ENCODE results near the gene GTF2I.
"Not testable (repeated sequence)": the region's sequence is repeated elsewhere in the genome, so short reads cannot be mapped to it uniquely, and the experiment has no call there.

Gene GTF2I

GRCh38 chr7:74717889-74718288, 60.4 kb downstream of the GTF2I start:
- DNase-seq (ENCODE audit: low spot score), result no peak

DNA sequence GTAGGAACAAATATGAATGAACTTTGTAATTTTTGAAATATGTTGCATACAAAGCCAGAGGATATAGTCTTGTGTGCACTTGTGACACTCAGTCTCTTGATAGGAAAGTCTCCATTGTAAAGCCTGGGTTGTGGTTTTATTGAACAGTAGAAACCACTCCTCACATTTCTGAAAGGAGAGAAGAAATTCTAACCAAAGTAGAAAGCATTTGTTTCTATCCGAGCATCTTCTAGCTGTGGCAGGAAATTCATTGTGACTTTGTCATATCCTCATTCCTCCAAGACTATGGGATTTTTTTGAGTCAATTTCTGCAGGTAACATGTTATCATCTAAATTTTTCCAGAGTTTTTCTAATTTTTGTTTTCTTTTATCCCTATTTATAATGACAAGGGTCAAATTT, 60.8 kb downstream of the GTF2I start:
- DNase-seq (ENCODE audit: low spot score), result no peak

- no peak for DNase-seq (ENCODE audit: low spot score)
Observed at GRCh38 chr7:74722153-74722552, 64.6 kb downstream of the GTF2I start.

DNA sequence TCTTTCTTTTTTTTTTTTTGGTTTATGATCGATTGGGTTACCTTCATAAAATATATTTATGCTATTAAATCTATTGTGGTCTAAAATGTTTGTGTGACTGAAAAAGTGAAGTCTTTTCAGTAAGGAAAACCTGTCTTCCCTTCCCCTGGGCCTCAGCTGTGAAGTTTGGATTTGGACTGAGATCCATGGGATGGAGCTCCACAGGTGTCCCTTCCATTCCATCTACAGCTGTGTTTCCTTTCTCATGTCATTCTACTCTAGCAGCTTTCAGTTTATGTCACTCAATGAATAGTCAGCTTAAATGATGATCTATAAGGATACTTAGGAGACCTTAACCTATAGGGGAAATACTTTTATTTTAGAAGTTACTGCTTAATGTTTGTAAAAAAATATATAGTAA, 68.3 kb downstream of the GTF2I start:
- no peak for DNase-seq (ENCODE audit: low spot score)

DNA sequence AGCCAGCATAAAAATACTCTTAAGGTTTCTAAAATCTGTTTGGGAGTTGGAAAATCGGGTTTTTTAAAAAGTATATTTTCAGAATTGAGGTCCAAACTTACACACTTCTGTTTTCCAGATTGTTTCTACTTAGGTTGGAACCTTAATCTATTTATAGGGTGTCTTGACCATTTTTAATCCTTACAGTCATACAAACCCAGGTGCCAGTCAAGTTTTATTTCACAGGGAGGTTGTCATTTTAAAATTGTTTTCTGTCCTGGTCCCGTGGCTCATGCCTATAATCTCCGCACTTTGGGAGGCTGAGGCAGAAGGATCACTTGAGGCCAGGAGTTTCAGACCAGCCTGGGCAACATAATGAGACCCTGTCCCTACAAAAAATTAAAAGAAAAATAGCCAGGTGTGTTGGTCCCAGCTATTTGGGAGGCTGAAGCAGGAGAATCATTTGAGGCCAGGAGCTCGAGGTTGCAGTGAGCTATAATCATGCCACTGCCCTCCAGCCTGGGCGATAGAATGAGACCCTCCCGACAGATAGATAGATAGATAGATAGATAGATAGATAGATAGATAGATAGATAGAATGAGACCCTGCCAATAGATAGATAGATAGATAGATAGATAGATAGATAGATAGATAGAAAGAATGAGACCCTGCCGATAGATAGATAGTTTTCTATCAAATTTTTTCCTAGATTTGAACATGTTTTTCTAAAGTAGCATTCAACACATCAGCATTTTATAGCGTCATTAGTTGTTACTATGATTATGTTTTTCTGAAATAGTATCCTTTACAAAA, 69.0 kb downstream of the GTF2I start:
- no peak for DNase-seq (ENCODE audit: low spot score)

- not testable (repeated sequence) for DNase-seq (ENCODE audit: low spot score)
Observed at GRCh38 chr7:74728686-74729085, 71.2 kb downstream of the GTF2I start.

- not testable (repeated sequence) for DNase-seq (ENCODE audit: low spot score)
Observed at GRCh38 chr7:74730186-74730585, 72.7 kb downstream of the GTF2I start.

DNA sequence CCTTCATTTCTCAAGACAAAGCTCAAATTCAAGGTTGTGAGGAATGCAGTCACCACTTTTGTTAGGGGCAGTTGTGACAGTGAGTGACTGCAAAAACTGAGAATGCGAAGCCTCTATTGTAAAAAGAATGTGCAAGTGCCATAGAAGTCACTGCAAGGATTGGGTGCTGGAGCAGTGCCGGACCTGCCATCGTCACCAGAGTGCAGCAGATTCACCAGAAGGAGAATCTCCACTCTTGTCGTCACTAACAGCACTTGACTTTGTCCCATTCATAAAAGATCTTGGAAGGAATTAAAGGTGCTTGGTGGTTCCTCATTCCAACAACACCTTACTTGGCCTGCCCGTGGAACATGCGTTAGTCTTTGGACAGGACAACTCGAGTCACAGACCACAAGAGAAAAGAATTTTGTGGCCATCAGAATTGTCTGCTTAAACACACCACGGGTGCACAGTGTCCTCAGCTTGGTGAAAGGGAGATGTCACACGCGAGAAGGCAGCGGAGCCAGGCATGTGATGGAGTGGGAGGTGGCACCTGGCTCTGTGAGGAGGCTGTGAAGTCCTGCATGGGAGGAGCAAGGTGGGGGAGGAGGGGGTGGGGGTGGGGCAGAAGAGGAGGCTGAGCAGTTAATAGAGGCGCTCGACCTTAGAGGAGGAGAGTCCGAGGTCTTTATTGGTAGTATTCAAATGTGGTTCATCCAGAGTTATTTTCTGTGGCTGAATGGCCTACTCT, 82.6 kb downstream of the GTF2I start:
- not testable (repeated sequence) for DNase-seq (ENCODE audit: low spot score)

DNA sequence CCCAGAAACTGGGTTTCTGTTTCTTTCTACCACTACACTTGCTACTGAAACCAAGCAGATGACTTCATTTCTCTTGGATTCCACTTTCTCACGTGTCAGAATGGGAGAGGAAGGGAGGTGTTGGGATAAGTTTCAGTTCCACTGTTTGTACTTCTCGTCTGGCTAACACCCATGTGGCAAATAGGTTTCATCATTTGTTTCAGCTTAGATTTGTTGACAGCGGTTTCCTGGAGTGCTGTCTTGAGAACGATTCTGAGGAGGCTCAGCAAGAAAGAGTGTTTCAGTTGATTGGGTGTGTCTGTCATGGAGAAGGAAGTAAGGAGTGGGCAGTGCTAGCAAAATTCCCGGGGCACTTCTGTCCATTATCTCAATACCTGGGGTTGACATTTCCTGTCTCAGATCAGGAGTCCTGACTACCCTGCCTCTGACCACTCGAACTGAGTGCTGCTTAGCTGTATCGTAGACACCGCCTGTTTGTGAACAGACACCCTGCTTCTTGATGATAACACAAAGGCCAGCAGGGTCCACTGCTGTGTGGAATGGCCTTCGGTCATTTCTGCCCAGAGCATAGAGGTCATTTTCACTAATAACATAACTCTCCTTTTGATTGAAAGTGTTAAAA, 86.5 kb downstream of the GTF2I start:
- not testable (repeated sequence) for DNase-seq (ENCODE audit: low spot score)

GRCh38 chr7:74753921-74754482, 96.5 kb downstream of the GTF2I start:
- DNase-seq (ENCODE audit: low spot score), result not testable (repeated sequence)

- not testable (repeated sequence) for DNase-seq (ENCODE audit: low spot score)
Observed at GRCh38 chr7:74756673-74757072, 99.2 kb downstream of the GTF2I start.

DNA sequence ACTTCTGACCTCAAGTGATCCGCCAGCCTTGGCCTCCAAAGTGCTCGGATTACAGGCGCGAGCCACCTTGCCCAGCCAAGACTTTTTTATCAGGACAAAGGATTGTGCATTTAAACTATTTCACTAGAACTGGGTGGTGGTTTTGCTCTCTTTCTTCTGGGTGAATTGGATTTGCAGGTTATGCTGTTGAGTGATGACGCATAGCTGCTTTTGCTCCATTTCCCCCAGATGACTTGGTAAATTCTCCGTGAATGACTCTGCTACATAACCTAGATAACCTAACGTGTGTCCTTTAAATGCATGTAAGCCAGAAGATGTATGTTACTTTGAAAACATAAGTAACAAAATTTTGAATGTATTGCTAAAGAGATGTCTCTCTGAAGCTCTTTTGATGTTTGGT, 100.8 kb downstream of the GTF2I start:
- DNase-seq (ENCODE audit: low spot score), result not testable (repeated sequence)

DNA sequence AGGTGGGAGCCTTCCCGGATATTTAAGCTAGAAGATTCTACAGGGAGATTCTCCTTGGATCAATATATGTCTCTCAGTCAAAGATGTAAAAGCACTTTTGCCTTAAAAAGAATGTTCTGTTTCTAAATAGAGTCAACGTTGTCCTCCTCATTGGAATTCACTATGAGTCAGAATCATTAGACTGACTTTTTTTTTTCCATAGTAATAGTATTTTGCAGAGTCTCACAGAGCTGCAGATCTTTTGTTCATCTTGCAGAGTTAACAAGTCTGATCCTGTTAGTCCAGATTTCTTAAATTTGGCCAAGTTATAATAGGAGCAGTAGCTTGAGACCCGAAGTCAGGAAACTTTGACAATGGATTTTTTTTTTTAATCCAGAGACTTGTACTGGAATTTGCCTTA, 101.5 kb downstream of the GTF2I start:
- DNase-seq (ENCODE audit: low spot score), result not testable (repeated sequence)

GRCh38 chr7:74765205-74765918, 107.8 kb downstream of the GTF2I start:
- DNase-seq (ENCODE audit: low spot score), result not testable (repeated sequence)

DNA sequence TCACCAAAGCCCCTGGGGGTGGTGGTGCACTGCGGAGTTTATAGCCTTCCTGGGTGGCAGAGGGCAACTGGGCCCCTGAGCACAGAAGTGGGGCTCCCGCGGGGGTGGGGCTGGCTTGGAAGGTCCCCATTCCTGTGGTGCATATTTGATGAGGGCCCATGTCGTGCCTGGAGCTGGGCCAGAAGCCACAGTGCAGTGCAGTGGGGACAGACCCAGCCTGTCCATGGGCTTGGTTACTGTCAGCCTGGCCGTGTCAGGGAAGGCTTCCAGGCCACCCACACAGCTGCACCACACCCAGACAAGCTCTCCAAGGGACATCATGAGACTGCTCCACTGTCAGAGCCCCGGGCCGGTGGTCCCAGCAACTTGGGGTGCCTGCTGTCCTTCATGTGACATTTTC, 109.0 kb downstream of the GTF2I start:
- not testable (repeated sequence) for DNase-seq (ENCODE audit: low spot score)

DNA sequence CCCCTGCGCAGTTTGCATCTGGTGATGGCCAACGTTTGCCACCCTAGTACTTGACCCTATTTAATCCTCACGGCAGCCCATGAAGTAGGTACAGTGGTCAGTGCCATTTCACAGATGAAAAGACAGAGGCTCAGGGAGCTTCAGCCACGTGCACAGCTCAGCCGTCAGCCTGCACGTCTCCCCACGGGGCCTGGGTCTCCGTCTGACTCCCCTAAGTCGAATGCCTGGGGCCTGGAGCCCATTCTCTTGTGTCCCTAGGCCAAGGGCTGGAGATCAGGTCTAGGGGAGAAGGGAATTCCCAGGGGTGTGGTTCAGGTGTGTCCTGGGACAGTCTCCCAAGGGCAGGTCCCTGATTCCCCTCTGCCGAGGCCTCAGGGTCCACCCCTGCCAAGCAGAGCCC, 109.5 kb downstream of the GTF2I start:
- DNase-seq (ENCODE audit: low spot score), result not testable (repeated sequence)

GRCh38 chr7:74770062-74770461, 112.5 kb downstream of the GTF2I start:
- DNase-seq (ENCODE audit: low spot score), result not testable (repeated sequence)

DNA sequence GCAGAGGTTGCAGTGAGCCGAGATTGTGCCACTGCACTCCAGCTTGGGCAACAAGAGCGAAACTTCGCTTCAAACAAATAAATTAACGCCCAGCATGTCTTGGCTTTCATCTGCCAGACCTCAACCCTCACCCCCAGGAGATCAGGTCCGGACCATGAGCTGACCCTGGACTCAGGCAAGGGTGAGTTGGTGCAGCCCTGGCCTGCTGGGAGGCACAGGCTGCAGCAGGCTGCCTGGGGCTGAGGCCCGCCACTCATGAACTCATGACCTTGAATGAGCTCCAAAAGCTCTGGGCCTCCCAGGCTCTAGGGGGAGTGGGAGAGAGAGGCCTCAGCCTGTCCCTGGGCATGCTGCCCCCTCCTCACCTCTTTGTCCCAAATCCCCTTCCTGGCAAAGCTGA, 114.6 kb downstream of the GTF2I start:
- DNase-seq (ENCODE audit: low spot score), result not testable (repeated sequence)

- DNase-seq (ENCODE audit: low spot score), result not testable (repeated sequence)
Observed at GRCh38 chr7:74773760-74774750, 116.5 kb downstream of the GTF2I start, which contains the start of gene NCF1. Gene NCF1 (plus strand): TSS chr7:74774011. CDS start chr7:74774032, 21 bp downstream.

GRCh38 chr7:74775111-74775510, 117.6 kb downstream of the GTF2I start:
- DNase-seq (ENCODE audit: low spot score), result not testable (repeated sequence)

Measured in RKO (cell line).